Omental fat pad (tissue), 4 donors: ENCODE data around the gene N4BP3. TPM values are rescaled to one million over a fixed set of nuclear protein-coding genes. Genes with fewer than 3 reads are reported as not detected.

Source experiments
- ATAC-seq: fragments of 150-250 bp; one replicate; pipeline ENCODE4 v1.9.1; 2016; ENCODE audit warnings: mild to moderate bottlenecking, moderate library complexity; ENCODE audit not compliant: low FRiP score
- DNase-seq: peaks from one replicate; pipeline ENCODE4 v3.0.0-alpha.2; 2019; ENCODE audit warnings: low spot score
- CTCF ChIP-seq, 3 donors: fragments of 450-650 bp; IDR thresholded peaks; one replicate each; pipeline ENCODE4 v1.5.1; 2016 to 2017; ENCODE audit warnings: antibody characterized with exemption in 3 of 3, mild to moderate bottlenecking in 3 of 3, moderate library complexity in 2 of 3
- total RNA-seq, 4 donors: library from RNA; depleted of rRNA; stranded (reverse); fragments of >200 nt; gene quantifications; one replicate each; pipeline ENCODE4 v1.1.0, GENCODE V29; 2016

N4BP3 gene
- total RNA-seq, 4 donors from 2014 or later, result 0.84 to 3.5 (median 1.4) TPM

- DNase-seq (no peak), ATAC-seq (no peak)
- TF ChIP-seq CTCF (IDR thresholded peaks at IDR 0.05), result no peak
Observed at GRCh38 chr5:178110511-178110910, 2.8 kb upstream of the N4BP3 start.

- ATAC-seq (peak; percentile 41), DNase-seq (no peak)
- TF ChIP-seq CTCF (IDR thresholded peaks at IDR 0.05), result no peak
Observed at GRCh38 chr5:178111925-178112324, 1.4 kb upstream of the N4BP3 start.

GRCh38 chr5:178112545-178112944 lies 787 bp upstream of the N4BP3 start:
- DNase-seq, result no peak
- ATAC-seq, result no peak
- TF ChIP-seq CTCF (IDR thresholded peaks at IDR 0.05), result no peak

- TF ChIP-seq CTCF (IDR thresholded peaks at IDR 0.05), result no peak
- DNase-seq, result no peak
- ATAC-seq, result no peak
Observed at GRCh38 chr5:178113841-178114324, 551 bp downstream of the N4BP3 start.

- DNase-seq, result no peak
- no peak for ATAC-seq
- no peak for TF ChIP-seq CTCF (IDR thresholded peaks at IDR 0.05)
Observed at GRCh38 chr5:178114325-178115135, 1.2 kb downstream of the N4BP3 start.

GRCh38 chr5:178115136-178115813 lies 1.9 kb downstream of the N4BP3 start:
- no peak for TF ChIP-seq CTCF (IDR thresholded peaks at IDR 0.05)
- no peak for ATAC-seq

GRCh38 chr5:178115814-178116142 lies 2.4 kb downstream of the N4BP3 start:
- DNase-seq, result no peak
- ATAC-seq, result no peak
- no peak for TF ChIP-seq CTCF (IDR thresholded peaks at IDR 0.05)

More at GRCh38 chr5:178115136-178115813, 1.9 kb downstream of the N4BP3 start:
- no peak for DNase-seq
